Activated CD4-positive, alpha-beta T cell treated with anti-CD3 and anti-CD28 coated beads for 36 hours (primary cell): Measurements from ENCODE around the gene ACOT7. TPM values are rescaled to one million over a fixed set of nuclear protein-coding genes. Genes with fewer than 3 reads are reported as not detected.
"Not testable (repeated sequence)": the region's sequence is repeated elsewhere in the genome, so short reads cannot be mapped to it uniquely, and the experiment has no call there.

Source experiments
- ATAC-seq: fragments of 200-7000 bp; cut with Tn5 transposase; one replicate; pipeline ENCODE4 v1.10.0; 2021; ENCODE audit warnings: mild to moderate bottlenecking, moderate library complexity
- CTCF ChIA-PET: fragments of 350-600 bp; sonication (Branson Sonifier 250); formaldehyde crosslinking; loops from one replicate; lab custom pipeline; 2021; ENCODE audit warnings: antibody characterized with exemption; lab: Charles Lee
- POLR2A ChIA-PET: fragments of 350-600 bp; sonication (Branson Sonifier 250); formaldehyde crosslinking; loops from one replicate; lab custom pipeline; 2021; ENCODE audit warnings: antibody characterized with exemption, inconsistent platforms; lab: Charles Lee
- DNase-seq: peaks from one replicate; pipeline ENCODE4 v3.0.0-alpha.2; 2020
- H3K27ac Mint-ChIP-seq: one replicate; pipeline ENCODE4 v1.8.0; 2021; ENCODE audit warnings: mixed read lengths
- H3K27me3 Mint-ChIP-seq: one replicate; pipeline ENCODE4 v1.8.0; 2021; ENCODE audit warnings: mixed read lengths
- H3K36me3 Mint-ChIP-seq: one replicate; pipeline ENCODE4 v1.8.0; 2021; ENCODE audit warnings: low read depth, mixed read lengths
- H3K4me1 Mint-ChIP-seq: one replicate; pipeline ENCODE4 v1.8.0; 2021; ENCODE audit warnings: mixed read lengths
- H3K4me3 Mint-ChIP-seq: one replicate; pipeline ENCODE4 v1.8.0; 2021; ENCODE audit warnings: mild to moderate bottlenecking, moderate library complexity, mixed read lengths
- H3K9me3 Mint-ChIP-seq: one replicate; pipeline ENCODE4 v1.8.0; 2021; ENCODE audit warnings: low read depth, mixed read lengths
- intact Hi-C, 2 experiments: fragments of 100-400 bp; cut with DNase I in 1 of 2; cut with micrococcal nuclease in 1 of 2; formaldehyde crosslinking; loops; one replicate each; pipeline versions ENCODE4 v1.14.2 to v1.15.1; 2022 to 2024; cut with DNase I, micrococcal nuclease
- total RNA-seq, 2 experiments: library from RNA; stranded (reverse); gene quantifications; one replicate each; pipeline ENCODE4 v1.2.3, GENCODE V29; 2021

Gene ACOT7, protein sequence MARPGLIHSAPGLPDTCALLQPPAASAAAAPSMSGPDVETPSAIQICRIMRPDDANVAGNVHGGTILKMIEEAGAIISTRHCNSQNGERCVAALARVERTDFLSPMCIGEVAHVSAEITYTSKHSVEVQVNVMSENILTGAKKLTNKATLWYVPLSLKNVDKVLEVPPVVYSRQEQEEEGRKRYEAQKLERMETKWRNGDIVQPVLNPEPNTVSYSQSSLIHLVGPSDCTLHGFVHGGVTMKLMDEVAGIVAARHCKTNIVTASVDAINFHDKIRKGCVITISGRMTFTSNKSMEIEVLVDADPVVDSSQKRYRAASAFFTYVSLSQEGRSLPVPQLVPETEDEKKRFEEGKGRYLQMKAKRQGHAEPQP
- total RNA-seq = 10 to 100 TPM; 93.8 to 99.2 TPM

DNA sequence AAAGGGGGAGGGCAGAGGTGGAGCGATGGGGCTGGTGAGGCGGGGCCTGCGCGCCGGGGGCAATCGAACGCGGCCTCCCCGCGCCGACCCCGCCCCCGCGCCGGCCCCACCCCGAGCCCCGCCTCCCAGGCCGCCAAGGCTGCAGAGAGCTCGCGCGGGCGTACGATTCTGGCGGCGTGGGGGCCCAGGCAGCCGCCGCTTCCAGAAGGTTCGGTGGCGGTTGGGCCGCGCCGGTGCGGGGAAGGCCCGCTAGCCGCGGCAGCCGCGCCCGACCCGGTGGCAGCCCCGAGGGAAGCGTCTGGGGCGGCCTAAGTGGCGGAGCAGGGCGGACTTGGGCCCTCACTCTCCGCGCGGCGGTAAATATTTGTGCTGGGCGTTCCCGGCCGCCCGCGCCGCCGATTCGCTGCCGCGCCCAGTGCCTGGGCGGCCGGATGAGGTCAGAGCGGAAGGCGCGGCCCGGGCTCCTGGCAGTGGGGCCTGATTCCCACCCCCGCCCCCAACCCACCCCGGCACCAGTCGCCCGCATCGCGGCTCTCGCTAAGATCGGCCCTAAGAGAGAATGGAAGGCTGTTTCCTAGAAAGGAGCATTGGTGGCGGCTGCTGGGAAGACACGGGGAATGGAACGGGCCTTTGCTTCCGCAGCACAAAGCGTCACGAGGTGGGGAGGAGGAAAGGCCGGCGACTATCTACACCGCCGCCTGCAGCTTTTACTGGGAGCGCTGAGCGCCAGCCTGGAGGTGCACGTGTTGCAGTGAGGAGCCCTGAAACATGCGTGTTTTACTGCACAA lies at the start of gene ACOT7:
ACOT7 (minus strand) TSS at position 368 of the 788 bp plus-strand sequence. CDS start 368 bp downstream, outside the sequence.
- peak within 1 kb of the TSS; percentile 83 for H3K4me3 Mint-ChIP-seq
- DNase-seq (peak; percentile 97), ATAC-seq (peak; percentile 91)
- H3K27me3 Mint-ChIP-seq = no peaks in the 10 kb centered on the region
- ChIA-PET POLR2A (interaction anchor here (0.6 to 1.7 kb wide), 3 partner anchors 9 to 209 kb away, joined by 3 to 4 read pairs (median 4); no protein-coding TSS in a partner anchor), CTCF (interaction anchor here (0.8 to 4.4 kb wide), 8 partner anchors 11 to 291 kb away, joined by 3 to 16 read pairs (median 5); no protein-coding TSS in a partner anchor)
- peaks cover 28% of the 10 kb centered on the region for H3K4me1 Mint-ChIP-seq
- no peaks in the 10 kb centered on the region for H3K9me3 Mint-ChIP-seq
- H3K36me3 Mint-ChIP-seq = peaks cover 5% of the 10 kb centered on the region
- H3K27ac Mint-ChIP-seq = peak within 1 kb of the TSS; percentile 95
- intact Hi-C loops = loop anchor here (1.0 to 2.0 kb wide), 18 partner anchors 28 to 401 kb away; partner anchors contain the start of genes CAMTA1 (in 1 of the 2), DNAJC11 (in 1 of the 2), NOL9 (in 1 of the 2) and NPHP4 (in 1 of the 2)

DNA sequence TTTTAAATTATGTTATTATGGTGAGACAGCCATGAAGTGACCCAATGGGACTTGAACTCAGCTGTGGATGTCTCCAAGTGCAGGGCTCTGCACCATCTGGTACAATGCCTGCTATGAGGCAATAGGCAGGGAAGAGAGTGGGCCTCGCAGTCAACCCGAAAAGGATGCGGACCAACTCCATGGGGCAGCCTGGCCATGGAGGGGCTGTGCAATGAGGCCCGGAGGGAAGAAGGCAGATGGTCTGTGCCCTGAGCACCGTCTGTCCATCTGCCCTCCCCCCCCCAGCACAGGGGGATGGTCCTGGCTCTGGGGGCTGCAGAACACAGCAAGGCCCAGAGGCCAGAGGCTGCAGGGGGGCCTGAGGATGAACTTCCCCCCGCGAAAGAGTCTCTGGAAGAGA lies 48.0 kb upstream of the ACOT7 start:
- Mint-ChIP-seq H3K4me1 (peaks cover 10% of the 10 kb centered on the region), H3K27me3 (peaks cover 25% of the 10 kb centered on the region), H3K9me3 (no peaks in the 10 kb centered on the region), H3K4me3 (no peak overlapping the region), H3K36me3 (no peaks in the 10 kb centered on the region), H3K27ac (no peak overlapping the region)
- ATAC-seq = no peak
- intact Hi-C loops = loop anchor here in 1 of 2 experiments (5.0 kb wide), 1 partner anchor 46 kb away; no protein-coding TSS in a partner anchor
- ChIA-PET POLR2A (no interaction called here), CTCF (interaction anchor here (0.6 to 1.0 kb wide), 2 partner anchors 21 to 40 kb away, joined by 3 read pairs; no protein-coding TSS in a partner anchor)
- no peak for DNase-seq

DNA sequence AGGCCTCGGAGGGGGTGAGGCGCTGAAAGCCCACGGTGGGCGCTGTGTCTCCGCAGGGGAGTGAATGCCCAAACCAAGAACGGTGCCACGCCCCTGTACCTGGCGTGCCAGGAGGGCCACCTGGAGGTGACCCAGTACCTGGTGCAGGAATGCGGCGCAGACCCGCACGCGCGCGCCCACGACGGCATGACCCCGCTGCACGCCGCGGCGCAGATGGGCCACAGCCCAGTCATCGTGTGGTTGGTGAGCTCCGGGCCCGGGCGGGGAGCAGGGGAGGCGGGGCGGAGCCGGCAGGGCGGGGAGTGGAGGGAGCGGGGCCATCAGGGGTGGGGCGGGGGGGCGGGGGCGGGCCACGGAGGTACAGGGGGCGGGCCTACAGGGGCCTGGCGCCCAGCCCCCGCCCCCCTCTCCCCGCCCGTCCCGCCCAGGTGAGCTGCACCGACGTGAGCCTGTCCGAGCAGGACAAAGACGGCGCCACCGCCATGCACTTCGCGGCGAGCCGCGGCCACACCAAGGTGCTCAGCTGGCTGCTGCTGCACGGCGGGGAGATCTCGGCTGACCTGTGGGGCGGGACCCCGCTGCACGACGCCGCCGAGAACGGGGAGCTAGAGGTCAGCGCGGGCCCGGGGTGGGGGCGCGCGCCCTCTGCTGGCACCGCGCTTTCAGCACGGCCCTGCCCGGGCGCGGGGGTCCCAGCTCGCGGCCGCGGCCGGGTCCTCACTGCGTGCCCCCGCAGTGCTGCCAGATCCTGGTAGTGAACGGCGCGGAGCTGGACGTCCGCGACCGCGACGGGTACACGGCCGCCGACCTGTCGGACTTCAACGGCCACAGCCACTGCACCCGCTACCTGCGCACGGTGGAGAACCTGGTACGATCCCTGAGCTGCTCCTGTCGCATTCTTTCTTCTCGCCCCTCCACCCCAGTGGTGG lies 46.9 kb upstream of the ACOT7 start:
- no peaks in the 10 kb centered on the region for H3K9me3 Mint-ChIP-seq
- DNase-seq (peak; percentile 89), ATAC-seq (peak; percentile 86)
- H3K4me1 Mint-ChIP-seq = peaks cover 6% of the 10 kb centered on the region
- CTCF ChIA-PET = interaction anchor here (0.6 to 3.4 kb wide), 11 partner anchors 10 to 1090 kb away, joined by 3 to 17 read pairs (median 3); partner anchors contain the start of gene RNF207
- H3K27ac Mint-ChIP-seq = no peak overlapping the region
- H3K4me3 Mint-ChIP-seq = no peak overlapping the region
- no peaks in the 10 kb centered on the region for H3K36me3 Mint-ChIP-seq
- H3K27me3 Mint-ChIP-seq = peaks cover 18% of the 10 kb centered on the region
- POLR2A ChIA-PET = no interaction called here
- intact Hi-C loops = loop anchor here (1.0 to 5.0 kb wide), 2 partner anchors 47 kb away; partner anchors contain the start of gene ACOT7 (in 1 of the 2)

DNA sequence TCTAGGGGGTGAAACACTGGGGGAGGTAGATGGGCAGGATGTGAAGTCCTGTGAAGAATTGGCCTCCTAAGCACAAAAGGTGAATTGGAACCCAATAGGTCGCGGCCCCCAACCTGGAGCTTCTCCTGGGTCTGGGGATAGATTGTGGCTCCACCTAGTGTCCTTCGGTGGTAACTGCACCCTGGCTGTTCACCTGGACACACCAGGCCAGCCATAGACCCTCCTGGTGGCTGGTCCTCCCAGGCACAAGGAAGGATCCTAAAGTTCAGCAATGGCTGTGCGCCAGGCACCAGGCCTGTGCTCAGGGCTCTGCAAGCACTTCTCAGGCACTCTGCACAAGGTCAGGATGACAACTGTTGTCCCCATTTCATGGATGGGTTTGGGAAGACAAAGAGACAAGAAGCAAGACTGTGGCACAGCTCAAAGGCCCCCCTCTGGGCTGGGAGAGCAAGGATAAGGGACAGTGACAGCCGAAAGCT lies 44.5 kb upstream of the ACOT7 start:
- Mint-ChIP-seq H3K27me3 (peaks cover 16% of the 10 kb centered on the region), H3K4me1 (peaks cover 2% of the 10 kb centered on the region), H3K4me3 (no peak overlapping the region), H3K9me3 (no peaks in the 10 kb centered on the region), H3K36me3 (no peaks in the 10 kb centered on the region), H3K27ac (no peak overlapping the region)
- POLR2A ChIA-PET = no interaction called here
- CTCF ChIA-PET = interaction anchor here (0.6 to 4.5 kb wide), 22 partner anchors 8 to 190 kb away, joined by 3 to 55 read pairs (median 6); partner anchors contain the start of genes HES2 and PLEKHG5
- ATAC-seq (peak; percentile 72), DNase-seq (peak; percentile 85)
- intact Hi-C loops = loop anchor here (1.0 to 5.0 kb wide), 3 partner anchors 13 to 191 kb away; partner anchors contain the start of gene ESPN (in 1 of the 2)

DNA sequence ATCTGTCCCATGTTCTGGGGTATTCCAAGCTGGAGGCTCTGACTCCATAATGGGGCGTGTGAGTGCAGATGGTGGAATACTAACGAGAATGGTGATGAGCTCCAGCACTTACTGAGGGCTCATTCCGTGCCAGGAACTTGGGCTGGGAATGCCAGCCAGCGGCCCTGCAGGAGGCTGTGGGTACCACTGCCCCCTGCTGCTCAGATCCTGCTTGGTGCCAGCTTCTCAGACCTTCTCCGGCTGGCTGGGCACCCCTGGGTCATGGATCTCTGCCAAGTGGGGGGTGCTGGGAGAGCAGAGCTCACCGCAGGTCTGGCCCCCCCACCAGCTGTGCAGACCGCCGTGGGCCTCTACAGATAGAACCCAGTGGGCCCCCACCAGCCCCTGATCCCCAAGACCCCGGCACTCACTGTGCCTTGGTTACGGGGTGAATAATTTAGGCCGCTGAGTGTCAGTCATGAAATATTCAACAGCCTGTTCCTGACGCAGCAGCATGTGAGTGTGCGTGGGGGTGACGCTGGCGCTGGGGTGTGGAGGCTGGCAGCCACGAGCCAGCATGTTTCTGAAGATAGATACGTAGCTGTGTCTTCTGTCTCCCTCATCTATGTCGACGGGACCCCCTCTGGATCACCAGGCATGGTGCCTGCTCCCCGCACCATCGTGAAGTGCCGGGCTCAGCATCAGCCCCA lies 43.6 kb upstream of the ACOT7 start:
- CTCF ChIA-PET = interaction anchor here (0.6 to 4.5 kb wide), 15 partner anchors 11 to 190 kb away, joined by 3 to 55 read pairs (median 8); partner anchors contain the start of genes HES2 and PLEKHG5
- H3K9me3 Mint-ChIP-seq, DNase-seq, H3K27ac Mint-ChIP-seq, ATAC-seq, H3K4me3 Mint-ChIP-seq, H3K36me3 Mint-ChIP-seq, POLR2A ChIA-PET, H3K4me1 Mint-ChIP-seq: not testable (repeated sequence)
- intact Hi-C loops = loop anchor here in 1 of 2 experiments (5.0 kb wide), 1 partner anchor 190 kb away; no protein-coding TSS in a partner anchor
- peaks cover 16% of the 10 kb centered on the region for H3K27me3 Mint-ChIP-seq

DNA sequence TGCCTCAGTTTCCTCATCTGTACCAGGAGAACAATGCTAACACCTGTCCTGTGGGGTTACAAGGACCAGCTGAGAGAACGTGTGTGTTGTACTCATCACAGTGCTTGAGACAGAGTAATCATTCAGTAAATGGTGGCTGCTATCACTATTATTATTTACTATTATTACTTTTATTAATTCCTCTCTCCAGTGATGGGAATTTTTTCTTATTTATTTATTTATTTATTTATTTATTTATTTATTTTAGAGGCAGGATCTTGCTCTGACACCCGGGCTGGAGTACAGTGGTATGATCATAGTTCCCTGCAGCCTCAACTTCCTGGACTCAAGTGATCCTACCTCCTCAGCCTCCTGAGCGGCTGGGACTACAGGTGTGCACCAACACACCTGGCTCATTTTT lies 42.7 kb upstream of the ACOT7 start:
- H3K36me3 Mint-ChIP-seq, H3K27ac Mint-ChIP-seq, H3K4me3 Mint-ChIP-seq, ATAC-seq, DNase-seq, H3K9me3 Mint-ChIP-seq, POLR2A ChIA-PET, H3K4me1 Mint-ChIP-seq: not testable (repeated sequence)
- CTCF ChIA-PET = interaction anchor here (4.5 kb wide), 1 partner anchor 15 kb away, joined by 55 read pairs; the partner anchor contains the start of gene HES2
- intact Hi-C loops = loop anchor here in 1 of 2 experiments (5.0 kb wide), 1 partner anchor 189 kb away; no protein-coding TSS in a partner anchor
- peaks cover 13% of the 10 kb centered on the region for H3K27me3 Mint-ChIP-seq

DNA sequence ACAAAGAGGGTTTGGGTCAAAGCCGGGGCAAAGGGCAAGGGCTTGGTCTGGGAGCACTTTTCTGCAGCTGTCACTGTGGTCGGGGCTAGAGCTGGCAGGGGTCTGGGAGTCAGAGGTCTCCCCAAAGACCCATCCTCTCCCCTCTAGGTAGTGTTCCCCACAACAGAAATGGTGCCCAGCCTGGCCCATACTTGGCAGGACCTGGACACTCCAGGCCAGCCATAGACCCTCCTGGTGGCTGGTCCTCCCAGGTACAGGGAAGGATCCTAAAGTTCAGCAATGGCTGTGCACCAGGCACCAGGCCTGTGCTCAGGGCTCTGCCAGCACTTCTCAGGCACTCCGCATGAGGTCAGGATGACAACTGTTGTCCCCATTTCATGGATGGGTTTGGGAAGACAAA lies 42.0 kb upstream of the ACOT7 start:
- POLR2A ChIA-PET = no interaction called here
- CTCF ChIA-PET = interaction anchor here (4.5 kb wide), 1 partner anchor 14 kb away, joined by 55 read pairs; the partner anchor contains the start of gene HES2
- intact Hi-C loops = loop anchor here in 1 of 2 experiments (5.0 kb wide), 1 partner anchor 188 kb away; no protein-coding TSS in a partner anchor
- DNase-seq = no peak
- no peak for ATAC-seq
- H3K27me3 Mint-ChIP-seq = peaks cover 10% of the 10 kb centered on the region
- H3K36me3 Mint-ChIP-seq = no peaks in the 10 kb centered on the region
- H3K4me1 Mint-ChIP-seq = peaks cover 2% of the 10 kb centered on the region
- no peak overlapping the region for H3K27ac Mint-ChIP-seq
- no peak overlapping the region for H3K4me3 Mint-ChIP-seq
- no peaks in the 10 kb centered on the region for H3K9me3 Mint-ChIP-seq

DNA sequence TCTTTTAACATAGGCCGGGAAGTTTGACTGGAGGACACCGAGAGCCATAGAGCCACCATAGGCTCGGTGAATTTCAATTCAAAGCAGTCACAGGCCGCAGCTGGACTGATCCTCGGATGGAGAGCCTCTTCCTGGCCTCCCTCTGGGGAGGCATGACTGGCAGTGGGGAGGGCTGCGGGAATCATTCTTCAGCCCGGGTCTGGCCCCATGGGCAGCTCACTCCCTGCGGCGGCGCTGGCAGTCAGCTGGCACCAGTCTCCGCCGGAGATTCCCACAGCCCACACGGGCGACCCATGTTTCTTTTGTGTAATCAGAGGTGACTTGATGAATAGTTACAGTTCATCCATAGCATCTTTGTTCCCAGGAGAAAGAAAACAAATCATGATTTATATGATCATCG lies 41.6 kb upstream of the ACOT7 start:
- H3K4me1 Mint-ChIP-seq = peaks cover 2% of the 10 kb centered on the region
- no peak overlapping the region for H3K4me3 Mint-ChIP-seq
- no peak for DNase-seq
- no peaks in the 10 kb centered on the region for H3K36me3 Mint-ChIP-seq
- POLR2A ChIA-PET = no interaction called here
- no peak overlapping the region for H3K27ac Mint-ChIP-seq
- intact Hi-C loops = loop anchor here in 1 of 2 experiments (5.0 kb wide), 1 partner anchor 188 kb away; no protein-coding TSS in a partner anchor
- no peak for ATAC-seq
- no peaks in the 10 kb centered on the region for H3K9me3 Mint-ChIP-seq
- peaks cover 10% of the 10 kb centered on the region for H3K27me3 Mint-ChIP-seq
- CTCF ChIA-PET = interaction anchor here (0.6 to 4.5 kb wide), 3 partner anchors 9 to 116 kb away, joined by 3 to 55 read pairs (median 4); partner anchors contain the start of gene HES2

DNA sequence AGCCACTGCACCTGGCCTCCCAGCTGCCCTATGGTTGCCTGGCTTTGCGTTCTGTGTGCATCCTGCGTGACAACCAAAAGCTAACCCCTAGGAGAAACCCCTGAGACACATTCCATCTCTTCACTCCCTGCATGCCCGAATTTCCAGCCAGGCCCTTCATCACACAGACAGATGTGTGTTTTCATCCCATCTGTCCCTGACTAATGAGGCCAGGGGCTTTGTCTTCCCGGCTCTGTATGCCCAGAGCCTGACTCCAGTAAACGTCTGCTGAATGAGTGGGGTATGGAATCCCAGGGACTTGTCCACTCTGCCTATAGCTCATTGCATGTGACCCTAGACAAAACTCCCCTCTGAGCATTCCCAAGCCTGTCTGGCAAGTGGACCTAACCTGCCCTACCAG lies 40.6 kb upstream of the ACOT7 start:
- H3K4me1 Mint-ChIP-seq = peaks cover under 1% of the 10 kb centered on the region
- no peaks in the 10 kb centered on the region for H3K36me3 Mint-ChIP-seq
- peaks cover 6% of the 10 kb centered on the region for H3K27me3 Mint-ChIP-seq
- ATAC-seq (no peak), DNase-seq (no peak)
- POLR2A ChIA-PET = no interaction called here
- no peak overlapping the region for H3K4me3 Mint-ChIP-seq
- intact Hi-C loops = no loop called here
- CTCF ChIA-PET = interaction anchor here (0.6 kb wide), 1 partner anchor 115 kb away, joined by 4 read pairs; no protein-coding TSS in a partner anchor
- no peak overlapping the region for H3K27ac Mint-ChIP-seq
- H3K9me3 Mint-ChIP-seq = no peaks in the 10 kb centered on the region
